GM20000 (cell line): ENCODE results near the gene EGR2.

ENCODE experiments used
- DNase-seq: peaks from one replicate; pipeline ENCODE4 v3.0.0; 2012; ENCODE audit warnings: low spot score
- CTCF ChIP-seq: IDR thresholded peaks from 2 replicates; pipeline ENCODE4 v1.5.1; 2012; ENCODE audit warnings: mild to moderate bottlenecking, control low read depth; ENCODE audit errors: extremely low read depth, missing control alignments

Gene EGR2

DNA sequence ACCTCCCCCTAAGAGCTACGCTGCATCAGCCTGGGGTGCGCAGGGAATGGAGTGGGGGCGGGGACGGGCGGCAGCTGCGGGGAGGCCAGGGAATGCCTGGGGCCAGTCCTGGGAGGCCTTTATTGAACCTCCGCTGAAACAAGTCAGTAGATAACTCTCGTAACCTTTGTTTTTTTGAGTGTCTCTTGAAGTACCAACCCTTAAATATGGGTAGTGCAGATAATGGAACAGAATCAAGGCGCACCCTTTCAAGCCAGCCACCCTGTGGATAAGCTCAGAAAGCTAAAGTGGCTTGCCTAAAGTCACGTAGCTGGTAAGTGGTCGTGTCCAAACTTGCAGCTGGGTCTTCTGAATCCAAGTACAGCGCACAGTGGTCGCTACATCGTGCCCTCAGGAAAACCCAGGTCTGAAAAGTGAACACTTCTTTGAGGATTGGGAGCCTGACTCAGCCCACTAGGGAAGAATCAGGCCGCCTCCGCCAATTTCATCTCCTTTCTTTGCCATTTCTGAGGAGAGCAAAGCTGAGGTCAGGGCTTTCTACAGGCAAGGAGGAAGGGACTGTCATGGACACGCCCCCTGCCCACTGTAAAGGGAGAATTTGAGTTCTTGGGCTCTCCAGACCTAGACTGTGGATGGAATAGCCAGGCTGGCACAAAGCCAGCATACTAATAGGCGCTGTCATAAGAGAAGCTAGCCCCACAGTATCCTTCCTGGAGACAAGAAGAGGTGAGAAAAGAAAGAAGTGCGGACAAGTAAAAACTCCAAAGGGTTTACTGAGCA, 3.2 kb upstream of the EGR2 start:
- no peak for TF ChIP-seq CTCF
- DNase-seq: no peak

DNA sequence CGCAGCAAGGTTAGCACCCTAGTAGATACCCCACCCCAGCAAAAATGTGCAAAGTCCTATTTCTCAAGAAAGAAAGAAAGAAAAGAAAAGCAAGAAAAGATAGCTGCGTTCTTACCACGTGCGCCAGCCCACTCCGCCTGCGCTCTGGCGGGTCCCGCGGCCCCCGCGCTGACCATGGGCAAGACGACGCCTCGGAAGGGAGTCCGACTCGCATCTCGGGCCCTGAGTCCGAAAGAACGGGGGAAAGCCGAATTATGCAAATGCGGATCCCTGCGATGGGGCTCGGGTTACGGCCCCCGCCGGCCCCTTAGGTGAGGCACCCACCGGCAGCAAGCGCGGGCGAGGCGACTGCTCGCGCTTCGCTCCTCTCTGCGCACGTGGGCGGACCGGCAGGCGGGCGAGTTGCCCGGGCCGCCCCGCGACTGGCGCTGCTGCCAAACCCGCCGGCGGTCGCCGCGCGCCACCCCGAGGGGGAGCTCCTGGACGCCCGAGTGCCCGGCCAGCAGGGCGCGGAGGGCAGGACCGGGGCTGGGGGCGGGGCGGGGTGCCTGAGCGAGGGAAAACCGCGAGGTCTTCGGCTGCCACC, 2.4 kb upstream of the EGR2 start:
- DNase-seq: peak; percentile 72
- peak; percentile 24 for TF ChIP-seq CTCF

GRCh38 chr10:62817766-62818425, 1.7 kb upstream of the EGR2 start:
- peak; percentile 94 for DNase-seq
- peak; percentile 97 for TF ChIP-seq CTCF

DNA sequence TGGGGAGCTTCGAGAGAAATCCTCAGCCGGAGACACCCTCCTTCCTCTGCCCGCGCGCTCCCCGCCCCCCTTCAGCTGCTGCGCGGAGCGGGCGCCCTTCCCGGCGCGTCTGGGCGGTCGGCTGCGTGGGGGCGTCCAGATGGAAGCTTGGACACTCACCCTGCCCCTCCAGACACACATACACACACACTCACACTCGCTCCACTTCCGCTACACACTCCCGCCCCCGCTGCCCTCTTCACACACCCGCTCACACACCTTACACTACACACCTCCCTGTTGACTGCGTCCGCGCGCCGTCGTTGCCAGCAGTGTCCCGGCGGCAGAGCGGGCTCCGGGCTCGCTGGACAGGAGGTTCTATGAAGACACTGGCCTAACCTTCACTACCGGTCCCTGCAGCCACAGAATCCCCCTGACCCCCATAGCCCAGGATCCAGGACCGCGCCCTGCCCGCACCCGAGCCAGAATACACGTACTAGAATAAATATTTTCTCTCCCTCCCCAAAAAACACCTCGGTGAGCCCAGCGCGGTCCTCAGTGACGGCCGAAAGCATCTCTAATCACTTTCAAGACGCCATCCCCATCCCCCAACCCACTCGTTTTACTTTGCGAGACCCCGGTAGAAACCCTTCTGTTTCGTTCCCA, 1.1 kb upstream of the EGR2 start:
- TF ChIP-seq CTCF: no peak
- no peak for DNase-seq

- no peak for TF ChIP-seq CTCF
- no peak for DNase-seq
These were observed 163 bp downstream of the EGR2 start for GRCh38 chr10:62816076-62816330.

DNA sequence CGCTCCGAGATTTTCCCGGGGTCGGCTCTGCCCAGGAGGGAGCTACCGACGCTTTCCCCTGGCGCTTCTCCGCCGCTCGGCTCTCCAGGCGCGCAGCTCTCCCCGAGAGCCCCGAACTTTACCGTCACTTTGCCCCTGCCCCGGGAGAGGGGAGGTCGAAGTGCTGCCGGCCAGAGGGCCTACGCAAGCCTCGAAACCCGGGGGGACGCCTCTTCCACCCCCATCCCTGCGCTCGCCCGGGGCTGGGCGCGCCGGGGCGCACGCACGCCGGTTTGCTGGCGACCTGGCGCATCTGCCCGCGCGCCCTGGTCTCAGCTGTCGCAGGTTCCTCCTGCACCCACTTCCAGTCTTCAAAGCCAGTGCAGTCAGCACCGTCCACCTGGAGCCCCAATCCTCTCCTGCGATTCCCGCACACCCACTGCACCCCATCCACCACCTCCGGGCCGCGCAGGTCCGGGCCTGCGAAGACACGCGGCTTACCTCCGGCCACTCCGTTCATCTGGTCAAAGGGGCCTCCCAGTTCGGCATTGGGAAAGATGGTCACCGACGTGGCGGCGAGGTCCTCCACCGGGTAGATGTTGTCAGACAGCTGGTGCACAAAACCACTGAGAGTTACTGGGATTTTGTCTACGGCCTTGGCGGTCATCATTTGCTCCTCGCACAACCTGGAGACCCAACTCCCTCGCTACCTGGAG, 638 bp downstream of the EGR2 start:
- no peak for TF ChIP-seq CTCF
- no peak for DNase-seq
